ENCODE measurements around the gene LAMA3.

- no peak for TF ChIP-seq CTCF (IDR thresholded peaks at IDR 0.05)
- no peak for TF ChIP-seq POLR2A (IDR thresholded peaks at IDR 0.05)
These were observed 149.0 kb downstream of the LAMA3 start for GRCh38 chr18:23838233-23838632.

All from adrenal gland (tissue), 5 donors.